NCI-H1105 (cell line): ENCODE measurements around the gene TMEM168.
"Not testable (repeated sequence)": the region's sequence is repeated elsewhere in the genome, so short reads cannot be mapped to it uniquely, and the experiment has no call there.

Experiments
- DNase-seq: peaks from one replicate; lab custom pipeline; 2025; lab: John Stamatoyannopoulos, UW

TMEM168 gene, protein sequence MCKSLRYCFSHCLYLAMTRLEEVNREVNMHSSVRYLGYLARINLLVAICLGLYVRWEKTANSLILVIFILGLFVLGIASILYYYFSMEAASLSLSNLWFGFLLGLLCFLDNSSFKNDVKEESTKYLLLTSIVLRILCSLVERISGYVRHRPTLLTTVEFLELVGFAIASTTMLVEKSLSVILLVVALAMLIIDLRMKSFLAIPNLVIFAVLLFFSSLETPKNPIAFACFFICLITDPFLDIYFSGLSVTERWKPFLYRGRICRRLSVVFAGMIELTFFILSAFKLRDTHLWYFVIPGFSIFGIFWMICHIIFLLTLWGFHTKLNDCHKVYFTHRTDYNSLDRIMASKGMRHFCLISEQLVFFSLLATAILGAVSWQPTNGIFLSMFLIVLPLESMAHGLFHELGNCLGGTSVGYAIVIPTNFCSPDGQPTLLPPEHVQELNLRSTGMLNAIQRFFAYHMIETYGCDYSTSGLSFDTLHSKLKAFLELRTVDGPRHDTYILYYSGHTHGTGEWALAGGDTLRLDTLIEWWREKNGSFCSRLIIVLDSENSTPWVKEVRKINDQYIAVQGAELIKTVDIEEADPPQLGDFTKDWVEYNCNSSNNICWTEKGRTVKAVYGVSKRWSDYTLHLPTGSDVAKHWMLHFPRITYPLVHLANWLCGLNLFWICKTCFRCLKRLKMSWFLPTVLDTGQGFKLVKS

DNA sequence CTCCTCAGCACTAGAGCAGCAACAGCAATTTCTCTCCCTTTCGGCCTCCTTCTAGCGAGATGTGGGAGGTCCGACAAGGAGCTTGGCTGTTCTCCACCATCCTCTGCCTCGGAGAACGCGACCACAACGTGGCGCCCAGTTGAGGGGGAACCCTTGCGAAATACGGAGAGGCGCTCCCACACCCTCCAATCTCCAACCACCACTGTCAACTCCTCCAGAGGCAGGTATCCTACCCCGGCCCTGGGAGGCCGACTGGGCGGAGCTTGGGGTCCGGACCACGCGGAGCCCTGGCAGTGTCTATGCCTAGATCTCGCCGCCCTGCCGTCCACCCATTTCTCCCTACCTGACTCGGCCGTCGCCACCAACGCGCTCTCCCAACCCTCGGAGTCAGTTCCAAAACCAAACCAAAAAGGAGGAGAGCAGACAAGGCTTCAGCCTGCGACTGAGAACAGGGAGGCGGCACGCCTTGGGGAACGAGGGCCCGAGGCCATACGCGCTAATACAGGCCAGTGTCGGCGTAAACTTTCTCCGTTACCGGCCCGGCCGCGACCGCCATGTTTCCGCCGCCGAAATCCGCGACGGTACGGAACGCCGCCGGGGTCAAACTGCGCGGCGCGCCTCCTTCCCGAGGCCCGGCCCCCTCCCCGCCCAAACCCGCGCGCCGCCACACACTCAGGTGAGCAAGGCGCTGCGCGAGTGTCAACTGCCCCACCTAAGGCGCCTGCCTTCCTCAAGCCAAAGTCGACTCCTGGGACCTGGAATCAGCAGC is at the start of gene TMEM168:
Gene TMEM168, minus strand, starts transcription at position 577 of the 769 bp plus-strand sequence. CDS start 5,568 bp downstream, outside the sequence.
- peak; percentile 87 for DNase-seq

DNA sequence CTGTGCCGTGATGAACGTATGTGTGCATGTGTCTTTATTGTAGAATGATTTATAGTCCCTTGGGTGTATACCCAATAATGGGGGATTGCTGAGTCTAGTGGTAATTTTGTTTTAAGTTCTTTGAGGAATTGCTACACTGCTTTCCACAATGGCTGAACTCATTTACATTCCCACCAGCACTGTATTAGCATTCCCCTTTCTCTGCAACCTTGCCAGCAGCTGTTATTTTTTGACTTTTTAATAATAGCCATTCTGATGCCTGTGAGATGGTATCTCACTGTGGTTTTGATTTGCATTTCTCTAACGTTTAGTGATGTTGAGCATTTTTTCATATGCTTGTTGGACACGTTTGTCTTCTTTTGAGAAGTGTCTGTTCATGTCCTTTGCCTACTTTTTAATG is 45.7 kb upstream of the TMEM168 start:
- DNase-seq: not testable (repeated sequence)

DNA sequence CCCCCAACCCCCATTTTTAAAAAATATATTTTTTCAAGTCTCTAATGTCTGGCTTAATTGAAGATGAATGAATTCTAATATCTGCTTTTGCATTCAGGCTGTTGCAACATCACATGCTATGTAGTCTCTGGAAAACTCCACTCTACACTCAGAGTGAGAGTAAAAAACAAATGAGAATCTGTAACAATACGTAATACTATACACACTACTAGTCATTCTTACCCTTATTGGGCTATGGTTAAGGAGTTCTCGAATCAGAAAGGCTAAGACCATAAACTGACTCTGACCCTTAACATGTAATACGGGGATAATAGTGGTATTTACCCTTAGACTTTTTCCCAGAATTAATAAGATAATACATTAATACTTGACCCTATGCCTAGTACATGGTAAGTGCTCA is 42.9 kb upstream of the TMEM168 start:
- DNase-seq: no peak

DNA sequence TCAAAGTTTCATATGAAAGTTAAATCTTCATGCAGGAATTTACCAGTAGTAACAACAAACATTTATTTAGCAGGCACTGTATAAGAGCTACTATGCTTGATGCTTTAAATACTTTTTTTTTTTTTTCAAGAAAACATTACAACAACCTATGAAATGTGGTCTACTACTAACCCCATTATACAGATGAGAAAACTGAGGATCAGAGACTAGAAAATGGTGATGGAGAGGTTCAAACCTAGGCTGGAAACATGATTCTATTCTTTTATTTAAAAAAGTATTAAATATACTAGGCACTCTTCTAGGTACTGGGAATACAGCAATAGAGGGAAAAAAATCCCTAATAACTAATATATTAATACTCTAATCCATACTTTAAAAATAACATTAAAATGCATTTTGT is 40.6 kb upstream of the TMEM168 start:
- no peak for DNase-seq

DNA sequence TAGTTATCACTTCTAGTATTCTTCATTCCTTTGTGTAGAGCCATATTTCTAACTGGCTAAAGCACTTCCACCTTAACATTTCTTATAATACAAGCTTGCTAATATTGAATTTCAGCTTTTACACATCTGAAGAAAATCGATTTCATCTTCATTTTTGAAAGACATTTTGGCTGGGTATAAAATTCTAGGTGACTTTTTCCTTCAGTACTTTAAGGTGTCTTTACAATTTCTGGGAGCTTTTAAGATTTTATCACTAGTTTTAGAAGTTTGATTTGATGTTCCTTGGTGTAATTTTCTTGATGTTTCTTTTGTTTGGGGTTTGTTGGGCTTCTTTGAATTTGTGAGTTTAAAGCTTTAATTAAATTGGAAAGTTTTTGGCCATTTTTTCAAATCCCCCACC is 38.5 kb upstream of the TMEM168 start:
- DNase-seq: no peak

DNA sequence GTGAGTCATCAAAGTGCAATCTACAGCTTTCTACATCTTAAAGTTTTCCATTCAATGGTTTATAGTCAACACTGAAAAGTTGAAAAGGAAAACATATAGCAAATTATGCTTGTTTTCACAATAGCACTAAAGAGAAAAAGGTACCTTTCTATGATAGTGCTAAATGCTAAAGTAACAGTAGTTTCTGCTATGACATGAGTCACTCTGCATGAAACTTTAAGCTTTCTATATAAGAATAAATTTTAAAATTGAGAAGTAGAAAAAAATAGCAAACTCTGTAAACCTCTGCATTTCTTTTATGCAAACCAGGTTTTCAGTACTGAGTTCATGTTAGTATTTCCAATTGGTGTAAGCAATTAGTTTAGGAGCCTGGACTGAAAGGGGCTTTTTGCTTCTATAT is 31.2 kb upstream of the TMEM168 start:
- DNase-seq: no peak

DNA sequence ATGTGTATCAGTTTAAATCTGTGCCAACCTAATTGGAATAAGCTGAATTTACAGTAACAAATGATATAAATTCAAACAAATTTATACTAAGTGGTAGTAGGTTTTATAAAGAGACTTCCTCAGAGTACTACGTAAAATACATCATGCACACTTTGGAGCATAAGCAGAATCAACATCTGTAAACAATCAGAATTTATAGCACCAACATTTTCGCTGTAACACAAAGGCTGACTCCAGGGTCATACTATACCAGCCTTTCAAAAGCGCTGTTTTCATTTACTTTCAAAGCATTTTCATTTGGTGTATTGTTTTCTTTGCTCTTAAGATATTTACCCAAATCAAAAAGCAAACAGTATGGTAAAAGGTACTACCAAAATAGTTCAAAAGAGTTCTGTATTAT is 29.3 kb upstream of the TMEM168 start:
- no peak for DNase-seq

DNA sequence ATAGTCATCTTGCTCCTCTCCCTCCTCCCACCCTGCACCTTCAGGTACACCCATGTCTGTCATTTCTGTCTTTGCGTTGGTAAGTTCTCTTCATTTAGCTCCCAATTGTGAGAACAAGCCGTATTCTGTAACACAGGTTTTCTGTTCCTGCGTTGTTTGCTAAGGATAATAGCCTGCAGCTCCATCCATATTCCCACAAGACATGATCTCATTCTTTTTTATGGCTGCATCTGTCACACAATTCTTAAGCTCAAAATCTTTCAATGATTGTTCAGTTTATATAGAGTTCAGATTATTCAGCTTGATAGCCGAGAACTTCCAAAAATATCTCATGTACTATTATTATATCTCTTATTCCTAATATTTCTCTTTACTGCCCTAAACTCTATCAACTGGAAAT is 16.0 kb upstream of the TMEM168 start:
- DNase-seq: no peak

DNA sequence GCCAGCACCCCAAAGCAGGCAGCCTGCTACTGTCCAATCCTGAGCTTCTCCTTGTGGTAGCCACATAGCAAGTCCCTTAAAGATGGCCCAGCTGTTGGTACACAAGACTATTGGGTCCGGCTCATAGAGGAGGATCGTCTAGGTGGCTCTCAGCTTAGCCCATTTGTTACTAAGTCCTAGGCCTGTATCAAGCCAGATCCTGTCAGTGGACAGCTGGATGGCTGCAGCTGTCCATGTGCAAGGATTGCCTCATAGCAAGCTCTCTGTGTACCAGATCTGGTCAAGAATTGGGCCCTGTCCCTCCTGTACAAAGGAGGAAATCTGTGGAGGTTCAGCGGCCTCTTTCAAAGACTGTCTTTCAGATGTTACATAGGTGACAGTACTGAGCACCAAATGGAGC is 12.2 kb upstream of the TMEM168 start:
- DNase-seq: no peak

DNA sequence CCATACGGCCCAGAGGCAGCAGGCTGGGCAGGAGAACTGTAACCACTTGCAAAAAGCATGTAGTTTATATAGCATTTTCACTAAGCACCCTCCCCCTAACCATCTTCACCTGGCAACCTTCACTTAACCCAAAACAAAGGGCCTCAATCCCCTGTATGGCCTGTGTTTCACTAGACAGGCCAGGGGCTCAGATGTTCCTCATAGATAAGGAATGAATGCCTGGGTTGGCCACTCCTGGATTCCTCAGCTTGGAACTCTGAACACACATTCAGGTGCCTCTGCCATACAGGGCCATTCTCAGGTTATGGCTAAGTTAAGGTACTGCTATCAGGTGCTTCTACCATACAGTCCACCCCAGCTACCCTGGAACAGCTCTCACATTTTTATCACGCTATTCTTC is 10.3 kb upstream of the TMEM168 start:
- no peak for DNase-seq

DNA sequence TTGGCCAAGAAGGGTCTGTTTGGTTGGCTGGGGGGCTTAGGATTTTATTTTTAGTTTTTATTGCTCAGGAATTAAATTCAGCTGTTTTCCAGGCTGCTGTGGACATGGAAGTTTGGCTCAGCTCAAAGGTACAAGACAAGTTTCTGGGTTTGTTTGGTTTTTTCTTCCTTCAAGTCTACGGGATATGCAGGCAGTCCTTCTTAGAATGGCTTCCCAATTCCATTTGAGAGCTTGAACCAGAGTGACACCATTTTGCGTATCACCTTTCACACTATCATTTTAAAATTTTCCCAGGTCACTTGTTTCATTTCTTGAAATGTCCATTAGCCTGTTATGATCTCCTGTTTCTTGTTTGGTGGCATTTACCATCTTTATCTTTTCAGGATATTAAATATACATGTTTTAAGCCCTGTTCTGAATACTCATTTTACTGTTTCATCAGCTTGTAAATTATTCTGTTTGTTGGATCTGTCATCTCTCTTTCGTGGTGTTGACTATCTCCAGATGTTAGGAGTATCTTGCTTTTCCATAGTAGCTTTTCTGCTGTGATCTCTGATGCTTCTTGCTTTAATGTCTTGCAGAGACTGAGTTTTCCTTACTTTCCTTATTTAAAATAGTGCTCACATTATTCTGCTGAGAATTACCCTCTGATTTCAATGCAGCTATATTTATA is 9.4 kb upstream of the TMEM168 start:
- no peak for DNase-seq

DNA sequence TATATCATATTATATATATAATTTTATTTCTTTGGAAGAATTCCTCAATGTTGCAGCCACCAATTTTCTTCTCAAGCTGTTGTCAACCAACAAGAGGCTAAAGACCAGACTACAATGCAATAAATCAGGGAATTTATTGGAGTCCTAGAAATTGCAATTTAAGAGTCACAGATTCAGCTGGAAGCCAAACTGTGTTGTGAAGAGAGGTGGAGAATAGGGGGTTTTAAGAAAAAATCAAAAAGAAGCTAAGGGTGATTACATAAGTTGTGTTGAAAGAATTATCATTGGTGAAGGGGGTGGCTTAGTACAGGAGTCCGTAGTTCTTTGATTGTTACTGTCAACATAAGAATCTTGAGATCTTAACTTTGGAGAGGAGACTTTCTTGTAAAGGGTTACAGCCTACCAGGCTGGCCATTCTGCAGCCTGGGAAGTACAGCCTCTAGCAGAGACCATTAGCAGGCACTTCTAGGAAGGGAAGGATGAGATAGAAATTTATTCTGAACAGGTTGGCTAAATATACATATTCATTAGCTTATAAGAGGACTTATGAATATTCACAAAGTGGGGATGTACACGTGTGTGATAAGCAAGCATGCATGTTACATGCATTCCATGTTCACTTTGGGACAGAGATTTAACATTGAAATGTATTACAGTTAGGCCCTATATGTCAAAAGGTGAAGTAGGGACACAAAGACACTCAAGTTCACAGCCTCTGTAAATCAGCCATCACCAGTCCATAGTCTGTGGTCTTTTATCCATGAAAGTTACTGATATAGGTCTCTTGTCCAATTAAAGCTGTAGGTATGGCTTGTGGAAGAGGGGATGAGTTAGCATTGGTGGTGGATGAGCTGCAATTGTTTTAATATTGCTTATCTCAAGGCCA is 8.3 kb upstream of the TMEM168 start:
- no peak for DNase-seq

DNA sequence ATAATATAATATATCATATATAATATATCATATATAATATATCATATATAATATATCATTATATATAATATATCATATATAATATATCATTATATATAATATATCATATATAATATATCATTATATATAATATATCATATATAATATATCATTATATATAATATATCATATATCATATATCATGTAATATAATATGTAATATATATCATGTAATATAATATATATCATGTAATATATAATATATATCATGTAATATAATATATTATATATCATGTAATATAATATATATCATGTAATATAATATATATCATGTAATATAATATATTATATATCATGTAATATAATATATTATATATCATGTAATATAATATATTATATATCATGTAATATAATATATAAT is 6.4 kb upstream of the TMEM168 start:
- not testable (repeated sequence) for DNase-seq

DNA sequence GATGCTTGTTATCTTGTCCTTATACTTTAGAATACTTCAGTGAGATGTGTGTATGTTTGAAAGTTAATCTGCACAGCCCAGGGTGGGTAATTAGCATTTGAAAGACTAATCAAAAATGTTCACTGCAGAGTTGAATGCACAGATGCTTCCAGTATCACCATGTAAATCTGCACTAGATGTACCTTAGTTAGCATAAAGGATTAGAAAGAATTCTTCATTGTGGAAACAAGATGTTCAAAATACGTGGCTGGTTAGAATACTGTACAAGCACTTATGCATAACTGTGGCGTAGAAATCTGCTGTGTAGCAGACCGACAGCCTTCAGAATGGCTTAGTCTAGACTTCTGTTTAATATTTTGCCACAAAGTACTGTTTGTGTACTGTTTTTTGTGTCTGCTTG is 2.2 kb upstream of the TMEM168 start:
- DNase-seq: no peak

DNA sequence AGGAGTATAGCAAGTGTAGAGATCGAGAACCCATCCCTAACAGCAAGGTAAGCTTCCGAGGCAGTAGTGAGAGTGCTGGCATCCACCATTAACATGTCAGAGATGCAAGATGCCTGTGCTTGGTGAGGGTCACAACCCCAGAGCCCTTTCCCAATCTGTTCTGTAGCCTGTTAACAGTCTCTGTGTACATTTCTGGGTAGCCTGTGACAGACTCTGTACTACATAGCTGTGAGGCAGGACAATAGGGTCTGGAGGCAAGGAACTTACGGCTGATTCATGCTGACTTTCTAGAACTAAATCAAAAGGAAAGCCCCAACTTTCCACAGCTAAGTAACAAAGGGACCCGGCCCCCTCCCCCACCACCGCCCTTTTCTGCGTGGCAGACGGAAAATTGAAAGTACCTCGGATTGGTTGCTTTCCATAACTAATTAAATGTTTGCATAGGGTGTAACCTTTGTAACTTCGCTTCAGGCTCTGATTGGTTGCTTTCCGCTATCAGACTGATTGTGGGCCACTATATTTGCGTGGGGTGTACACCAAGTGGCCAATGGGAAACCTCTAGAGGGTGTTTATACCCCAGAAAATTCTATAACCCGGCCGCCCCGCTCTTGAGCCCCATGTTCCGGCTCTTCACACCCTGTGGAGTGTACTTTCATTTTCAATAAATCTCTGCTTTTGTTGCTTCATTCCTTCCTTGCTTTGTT is 1.4 kb upstream of the TMEM168 start:
- DNase-seq: no peak

DNA sequence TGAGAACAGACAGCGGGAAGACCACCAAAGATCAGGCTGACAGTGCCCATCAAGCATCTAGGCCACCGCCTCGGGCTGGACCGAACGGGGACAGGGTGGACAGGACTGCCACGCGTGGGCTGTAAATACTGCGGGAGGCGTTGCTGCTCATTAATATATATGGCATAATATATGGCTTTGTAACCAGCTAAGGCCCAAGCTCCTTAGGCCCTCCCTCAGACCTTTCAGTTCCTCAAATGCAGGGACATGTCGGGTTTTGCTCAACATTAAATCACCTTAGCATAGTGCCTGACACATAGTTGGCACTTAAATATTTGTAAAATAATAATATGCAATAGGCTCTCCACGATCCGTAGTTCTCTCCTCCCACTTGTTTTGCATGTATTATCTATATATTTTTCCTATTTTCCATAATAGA is 402 bp upstream of the TMEM168 start:
- DNase-seq: no peak

DNA sequence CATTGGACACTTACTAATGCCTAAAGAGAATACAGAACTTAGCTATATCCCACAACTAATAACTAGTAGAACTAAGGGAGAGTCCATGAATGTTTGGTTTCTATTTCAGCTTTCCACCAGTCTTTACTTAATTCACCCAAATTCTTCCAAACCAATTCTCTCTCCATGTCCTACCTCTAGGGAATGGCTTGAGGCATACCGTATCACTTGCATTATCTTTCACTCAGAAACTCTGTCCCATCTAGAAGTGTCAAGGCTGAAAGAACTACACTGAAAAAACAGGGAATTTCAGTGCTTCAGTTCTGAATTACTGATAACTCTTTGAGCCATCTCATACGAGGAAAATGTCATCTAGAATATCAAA is 758 bp downstream of the TMEM168 start:
- DNase-seq: no peak

DNA sequence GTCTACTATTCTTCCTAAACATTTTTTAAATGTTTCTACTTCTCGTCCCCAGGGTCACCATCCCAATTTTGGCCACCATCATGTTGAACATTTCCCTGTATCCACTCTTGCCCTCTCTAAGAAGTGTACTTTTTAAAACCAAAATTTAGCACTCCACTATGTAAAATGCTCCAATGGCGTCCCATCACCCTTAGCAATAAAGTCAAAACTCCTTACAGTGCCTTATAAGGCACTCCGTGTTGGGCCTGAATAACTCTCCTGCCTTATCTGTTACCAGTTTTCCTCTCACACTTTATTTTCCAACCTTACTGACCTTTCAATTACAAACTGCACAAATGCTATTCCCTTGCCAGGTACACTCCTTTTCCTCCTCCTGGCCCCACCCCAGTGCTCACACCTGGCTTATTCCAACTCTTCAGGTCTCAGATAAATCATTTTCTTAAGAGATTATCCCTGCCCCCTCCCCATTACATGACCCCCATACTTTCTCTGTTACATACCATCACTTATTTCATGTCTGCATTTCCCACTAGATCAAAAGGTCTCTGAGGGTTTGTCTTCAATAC is 1.3 kb downstream of the TMEM168 start:
- DNase-seq: no peak

DNA sequence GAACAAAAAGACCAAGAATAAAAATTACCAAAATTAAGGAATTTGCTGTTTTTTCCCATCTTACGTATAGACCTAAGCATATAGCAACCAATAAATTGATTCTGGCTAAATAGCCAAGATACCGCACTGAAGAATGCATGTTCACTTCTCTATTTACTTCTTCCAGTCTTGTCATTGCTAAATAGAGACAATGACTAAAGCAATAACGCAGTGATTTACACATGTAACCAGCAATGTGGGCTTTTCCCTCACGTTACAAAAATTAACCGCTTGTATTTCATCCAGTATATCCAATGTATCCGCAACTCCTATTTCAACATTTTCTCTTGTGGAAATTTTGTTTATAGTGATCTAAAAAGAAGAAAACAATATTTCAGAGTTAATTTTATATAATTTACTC is 5.6 kb downstream of the TMEM168 start:
- DNase-seq: no peak

DNA sequence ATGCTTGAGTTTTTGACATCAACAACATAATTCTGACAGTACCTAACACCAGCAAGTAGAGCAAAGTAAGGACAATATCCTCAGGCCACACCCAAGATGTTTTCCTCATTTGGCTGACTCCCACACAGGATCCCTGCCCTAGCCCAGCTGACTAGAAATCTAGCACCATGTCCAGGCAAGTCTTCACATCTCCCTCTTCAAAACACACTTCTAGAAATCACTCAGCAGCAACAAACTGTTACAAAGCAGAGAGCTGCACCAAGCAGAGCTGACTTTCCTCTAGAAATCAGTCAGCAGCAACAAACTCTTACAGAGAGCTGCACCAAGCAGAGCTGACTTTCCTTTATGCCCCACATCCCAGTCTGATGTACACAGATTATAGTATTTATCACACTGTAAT is 7.7 kb downstream of the TMEM168 start:
- no peak for DNase-seq
